GM12878 (cell line): Measurements from ENCODE around the gene HK1. TPM values are rescaled to one million over a fixed set of nuclear protein-coding genes. Genes with fewer than 3 reads are reported as not detected.

Experiments
- ATF3 ChIP-seq: IDR thresholded peaks from 2 replicates; pipeline ENCODE4 v1.6.1; 2011; ENCODE audit warnings: low read depth, mild to moderate bottlenecking, low read length, moderate library complexity, borderline replicate concordance; ENCODE audit errors: extremely low read depth
- ETV6 ChIP-seq, 2 experiments: fragments of 450-650 bp in 1 of 2; IDR thresholded peaks in 1 of 2; conservative IDR thresholded peaks in 1 of 2; 2 replicates each; pipeline ENCODE4 v1.6.1; 2014; ENCODE audit warnings: antibody characterized with exemption in 1 of 2, borderline replicate concordance in 1 of 2, low read depth in 1 of 2, mild to moderate bottlenecking in 1 of 2, moderate library complexity in 1 of 2
- HSF1 ChIP-seq: fragments of 150-350 bp; IDR thresholded peaks from 2 replicates; pipeline ENCODE4 v1.6.1; 2014; ENCODE audit warnings: mild to moderate bottlenecking, low read depth, low read length
- MAX ChIP-seq: IDR thresholded peaks from 2 replicates; pipeline ENCODE4 v1.6.1; 2012; ENCODE audit warnings: low read depth, low read length, improper control_type of control experiment
- PRDM15 ChIP-seq: fragments of 450-650 bp; formaldehyde crosslinking; IDR thresholded peaks from 2 replicates; pipeline ENCODE4 v1.4.0; 2020; ENCODE audit warnings: mild to moderate bottlenecking, moderate library complexity
- RCOR1 ChIP-seq: conservative IDR thresholded peaks from 2 replicates; pipeline ENCODE4 v1.6.1; 2012; ENCODE audit warnings: low read depth, low read length, improper control_type of control experiment
- SKIL ChIP-seq: fragments of 450-650 bp; IDR thresholded peaks from 2 replicates; pipeline ENCODE4 v1.6.1; 2017; ENCODE audit warnings: mild to moderate bottlenecking, low read depth, inconsistent platforms; ENCODE audit not compliant: poor library complexity, severe bottlenecking
- polyA plus RNA-seq, 11 experiments: library from polyadenylated mRNA; depleted of rRNA in 4 of 11; unstranded in 6 of 11; stranded (reverse) in 5 of 11; fragments of >200 nt; fragmentation: Nextera tagmentation in 4 of 11; fragmentation: Illumina TruSeq in 1 of 11; extraction: Ambion mirVana in 4 of 11; extraction: Trizol in 1 of 11; gene quantifications; 1 replicate in 1 of 11; 2 replicates in 10 of 11; pipeline versions ENCODE4 v1.2.1 to v1.2.3, GENCODE V29; 2011 to 2016; ENCODE audit warnings: inconsistent platforms in 2 of 11, missing spikeins in 2 of 11, low read depth in 1 of 11
- total RNA-seq, 4 experiments: library from RNA; depleted of rRNA in 3 of 4; stranded (reverse); fragments of >200 nt in 3 of 4; fragmentation: Illumina TruSeq in 1 of 4; extraction: Trizol in 1 of 4; gene quantifications; 2 replicates each; pipeline versions ENCODE4 v1.2.1 to v1.2.3, GENCODE V29; 2013 to 2021

HK1 gene
- total and polyA plus RNA-seq, 10 of the 15 experiments (the other 5 are each of a cell fraction or from before 2014, with no cell fraction given) = 3.4 to 77.3 (median 46.6) TPM

- TF ChIP-seq PRDM15 (CRISPR knock-in tag) = no peak
- no peak for TF ChIP-seq ATF3
- TF ChIP-seq SKIL = no peak
- no peak for TF ChIP-seq ETV6 (conservative IDR thresholded peaks at IDR 0.05 in 1 of 2, IDR thresholded peaks at IDR 0.05 in 1 of 2; ENCODE audit: borderline replicate concordance in 1 of 2, low read depth in 1 of 2)
- no peak for TF ChIP-seq HSF1
- TF ChIP-seq MAX = no peak
- no peak for TF ChIP-seq RCOR1
Observed at GRCh38 chr10:69353977-69354635, 75.8 kb downstream of the HK1 start (continued).
